Gastrocnemius medialis (tissue), 4 donors: ENCODE measurements around the gene OR14J1.

Experiments used
- POLR2A ChIP-seq, 2 donors: fragments of 450-650 bp; IDR thresholded peaks; one replicate each; pipeline ENCODE4 v1.6.1; 2017; ENCODE audit warnings: antibody characterized with exemption in 2 of 2, mild to moderate bottlenecking in 2 of 2, moderate library complexity in 2 of 2
- TF ChIP-seq, protein P1 (sequence below), 5 experiments: fragments of 450-650 bp in 3 of 5; fragments of 200-600 bp in 2 of 5; sonication (generic) in 2 of 5; IDR thresholded peaks in 4 of 5; conservative IDR thresholded peaks in 1 of 5; 1 replicate in 4 of 5; 2 replicates in 1 of 5; pipeline ENCODE4 v1.5.1; 2016 to 2019; ENCODE audit warnings: antibody characterized with exemption in 5 of 5, mild to moderate bottlenecking in 3 of 5, moderate library complexity in 3 of 5

DNA sequence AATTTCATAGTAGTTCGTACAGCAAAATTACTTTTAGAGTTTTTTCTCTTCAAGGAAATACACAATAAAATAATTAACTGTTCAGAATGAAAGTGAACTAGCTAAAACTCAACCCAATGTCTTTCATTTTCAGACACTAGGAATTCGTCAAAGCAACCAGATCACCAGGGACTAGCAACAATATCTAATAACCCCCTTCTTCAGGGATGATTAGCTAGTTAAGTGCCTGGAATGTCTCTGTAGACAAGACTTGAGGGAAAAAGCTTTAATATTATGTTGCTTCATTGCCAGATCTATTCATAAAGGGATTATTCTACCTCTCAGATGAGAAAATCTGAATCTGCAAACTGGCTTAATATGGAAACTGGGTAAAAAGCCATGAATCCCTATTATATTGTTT lies 41.8 kb upstream of the OR14J1 start:
- TF ChIP-seq, protein P1, sequence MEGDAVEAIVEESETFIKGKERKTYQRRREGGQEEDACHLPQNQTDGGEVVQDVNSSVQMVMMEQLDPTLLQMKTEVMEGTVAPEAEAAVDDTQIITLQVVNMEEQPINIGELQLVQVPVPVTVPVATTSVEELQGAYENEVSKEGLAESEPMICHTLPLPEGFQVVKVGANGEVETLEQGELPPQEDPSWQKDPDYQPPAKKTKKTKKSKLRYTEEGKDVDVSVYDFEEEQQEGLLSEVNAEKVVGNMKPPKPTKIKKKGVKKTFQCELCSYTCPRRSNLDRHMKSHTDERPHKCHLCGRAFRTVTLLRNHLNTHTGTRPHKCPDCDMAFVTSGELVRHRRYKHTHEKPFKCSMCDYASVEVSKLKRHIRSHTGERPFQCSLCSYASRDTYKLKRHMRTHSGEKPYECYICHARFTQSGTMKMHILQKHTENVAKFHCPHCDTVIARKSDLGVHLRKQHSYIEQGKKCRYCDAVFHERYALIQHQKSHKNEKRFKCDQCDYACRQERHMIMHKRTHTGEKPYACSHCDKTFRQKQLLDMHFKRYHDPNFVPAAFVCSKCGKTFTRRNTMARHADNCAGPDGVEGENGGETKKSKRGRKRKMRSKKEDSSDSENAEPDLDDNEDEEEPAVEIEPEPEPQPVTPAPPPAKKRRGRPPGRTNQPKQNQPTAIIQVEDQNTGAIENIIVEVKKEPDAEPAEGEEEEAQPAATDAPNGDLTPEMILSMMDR (IDR thresholded peaks at IDR 0.05 in 4 of 5, conservative IDR thresholded peaks at IDR 0.05 in 1 of 5), result no peak
- TF ChIP-seq POLR2A (IDR thresholded peaks at IDR 0.05), result no peak
